NCI-H146 treated with DMSO at 0.1 percent for 48 hours (cell line): ENCODE data around the gene ALPP.
"Not testable (repeated sequence)": the region's sequence is repeated elsewhere in the genome, so short reads cannot be mapped to it uniquely, and the experiment has no call there.

Experiments used
- DNase-seq: peaks from one replicate; lab custom pipeline; 2025; ENCODE audit not compliant: unreplicated experiment; lab: John Stamatoyannopoulos, UW

ALPP gene

DNA sequence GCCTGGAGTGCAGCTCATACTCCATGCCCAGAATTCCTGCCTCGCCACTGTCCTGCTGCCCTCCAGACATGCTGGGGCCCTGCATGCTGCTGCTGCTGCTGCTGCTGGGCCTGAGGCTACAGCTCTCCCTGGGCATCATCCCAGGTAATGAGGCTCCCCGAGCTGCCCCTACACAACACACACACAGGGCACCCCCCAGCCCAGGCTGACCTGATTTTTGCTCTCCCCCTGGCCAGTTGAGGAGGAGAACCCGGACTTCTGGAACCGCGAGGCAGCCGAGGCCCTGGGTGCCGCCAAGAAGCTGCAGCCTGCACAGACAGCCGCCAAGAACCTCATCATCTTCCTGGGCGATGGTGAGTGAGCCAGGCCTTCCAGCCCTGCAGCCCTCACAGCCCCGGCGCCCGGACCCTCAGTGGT, at the start of gene ALPP:
TSS of gene ALPP (plus strand) at position 17 of the 417 bp plus-strand sequence. CDS start at position 69, 52 bp downstream.
- DNase-seq = not testable (repeated sequence)

GRCh38 chr2:232329716-232330067, 48.9 kb upstream of the ALPP start:
- DNase-seq = no peak

DNA sequence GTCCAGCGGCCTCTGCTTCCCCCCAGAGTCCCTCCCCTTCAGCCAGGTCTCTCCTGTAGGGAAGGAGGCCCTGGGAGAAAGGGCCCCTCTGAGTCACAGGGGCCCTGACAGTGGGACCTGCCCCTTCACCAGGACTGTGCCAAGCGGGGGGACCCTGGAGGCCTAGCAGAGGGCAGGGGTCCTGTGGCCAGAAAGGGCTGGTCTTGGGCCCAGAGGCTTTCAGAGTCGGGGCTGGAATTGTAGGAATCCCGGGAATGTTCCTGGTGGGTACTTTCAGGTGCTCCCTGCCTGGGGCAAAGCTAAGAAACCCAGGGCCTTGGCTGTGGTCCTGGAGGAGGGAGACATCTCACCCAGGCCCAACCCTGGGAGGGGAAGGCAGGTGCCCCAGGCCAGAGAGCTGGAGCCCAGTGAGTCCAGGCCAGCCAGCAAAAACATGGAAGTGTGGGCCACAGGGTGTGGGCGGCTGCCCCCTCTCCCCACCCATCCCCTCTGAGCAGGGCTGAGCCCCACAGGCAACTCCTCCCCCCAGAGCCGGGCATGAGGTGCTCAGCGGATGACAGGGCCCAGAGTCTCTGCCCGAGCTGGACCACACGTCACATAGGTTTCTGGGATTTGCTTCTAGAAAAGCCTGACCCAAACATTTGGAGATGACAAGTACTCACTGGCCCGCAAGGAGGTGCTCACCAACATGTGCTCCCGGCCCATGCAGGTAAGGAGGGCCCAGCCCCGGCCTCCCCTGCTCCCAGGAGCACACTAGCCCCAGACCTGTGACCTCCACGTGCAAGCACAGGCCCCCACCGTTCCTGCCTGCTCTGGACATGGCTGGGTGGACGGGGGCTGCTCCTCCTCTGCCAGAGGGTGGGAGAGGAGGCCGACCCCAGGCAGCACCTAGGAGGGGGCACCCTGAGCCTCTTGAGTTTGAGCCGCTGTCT, 48.2 kb upstream of the ALPP start:
- DNase-seq = no peak

DNA sequence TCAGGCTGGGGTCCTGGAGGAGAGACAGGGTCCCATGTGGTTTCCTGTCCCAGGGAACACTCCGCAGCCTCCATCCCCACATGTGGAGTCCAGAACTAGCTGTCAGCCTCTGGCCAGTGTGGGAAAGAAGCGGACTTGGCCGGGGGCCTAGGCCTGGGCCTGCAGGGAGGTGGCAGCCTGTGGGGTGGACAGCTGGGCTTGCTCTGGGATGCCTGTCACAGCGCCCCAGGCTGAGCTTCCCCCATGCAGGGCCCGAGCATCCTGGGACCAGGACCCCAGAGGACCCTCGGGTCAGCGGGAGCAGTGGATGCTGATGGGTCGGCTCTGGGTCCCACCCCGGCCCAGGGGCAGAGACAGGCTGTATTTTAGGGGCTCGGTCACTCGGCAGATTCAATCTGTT, 47.5 kb upstream of the ALPP start:
- not testable (repeated sequence) for DNase-seq

GRCh38 chr2:232331641-232332040, 46.9 kb upstream of the ALPP start:
- DNase-seq = not testable (repeated sequence)

- DNase-seq = not testable (repeated sequence)
Measured at GRCh38 chr2:232332244-232332939, 46.2 kb upstream of the ALPP start.

- DNase-seq = no peak
Measured at GRCh38 chr2:232332940-232333259, 45.7 kb upstream of the ALPP start.

DNA sequence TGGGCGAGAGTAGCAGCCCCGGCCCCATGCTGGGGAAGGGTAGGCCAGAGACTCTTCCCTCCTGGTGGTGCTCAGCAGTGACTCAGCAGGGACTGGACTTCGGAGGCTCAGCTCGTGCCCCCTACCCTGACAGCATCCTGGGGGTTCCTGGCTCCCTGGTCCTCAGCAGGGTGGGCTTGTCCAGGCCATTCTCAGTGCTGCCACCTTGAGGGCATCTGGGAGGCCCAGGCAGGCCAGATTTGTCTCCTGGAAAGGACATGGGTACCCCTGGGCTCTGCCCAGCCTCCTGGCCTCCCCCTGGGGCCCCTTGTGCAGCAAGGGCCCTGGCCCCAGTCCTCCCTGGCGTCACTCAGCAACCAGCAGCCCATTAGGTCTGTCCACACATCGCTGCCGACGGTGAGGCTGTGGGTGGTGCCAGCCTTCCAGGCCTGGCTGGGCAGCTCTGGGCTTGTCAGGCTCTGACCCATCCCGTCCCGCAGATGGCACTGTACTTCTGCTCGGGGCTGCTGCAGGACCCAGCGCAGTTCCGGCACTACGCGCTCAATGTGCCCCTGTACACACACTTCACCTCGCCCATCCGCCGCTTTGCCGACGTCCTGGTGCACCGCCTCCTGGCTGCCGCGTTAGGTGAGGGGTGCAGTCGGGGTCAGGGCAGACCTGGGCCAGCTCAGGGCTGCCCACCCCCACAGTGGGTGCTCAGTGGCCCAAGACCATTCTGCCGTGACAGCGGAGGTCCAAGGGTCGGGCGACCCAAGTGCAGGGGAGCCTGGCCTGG, 45.0 kb upstream of the ALPP start:
- DNase-seq = no peak

- not testable (repeated sequence) for DNase-seq
Measured at GRCh38 chr2:232334136-232334884, 44.2 kb upstream of the ALPP start.

GRCh38 chr2:232334885-232335205, 43.7 kb upstream of the ALPP start:
- DNase-seq = not testable (repeated sequence)

DNA sequence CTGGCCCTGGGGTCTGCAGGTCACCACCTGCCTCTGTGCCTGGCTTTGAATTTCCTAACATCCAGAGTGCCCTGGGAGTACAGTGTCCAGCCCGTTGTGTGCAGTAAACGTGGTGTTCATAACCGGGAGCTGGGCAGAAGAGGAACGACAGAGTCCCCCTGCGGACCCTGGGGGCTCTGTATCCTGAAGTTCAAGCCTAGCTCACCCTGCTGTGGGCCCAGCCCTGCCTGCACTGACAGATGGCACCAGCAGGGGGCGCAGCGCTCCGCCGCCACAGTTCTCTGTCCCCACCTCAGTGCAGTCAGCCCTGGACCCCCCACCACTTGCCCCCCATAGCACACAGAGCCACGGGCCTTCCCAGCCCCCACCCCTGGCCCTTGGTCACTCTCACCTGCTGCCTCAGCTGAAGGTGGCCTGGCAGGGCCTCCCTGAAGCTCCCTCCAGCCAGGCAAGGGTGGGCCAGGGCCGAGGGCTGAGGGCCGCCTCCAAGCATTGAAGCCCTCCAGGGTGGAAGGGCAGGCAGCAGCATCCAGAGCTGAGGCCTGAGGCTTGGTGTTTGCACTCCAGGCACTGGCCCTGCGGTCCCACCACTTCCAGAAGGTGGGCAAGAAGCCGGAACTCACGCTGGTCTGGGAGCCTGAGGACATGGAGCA, 43.2 kb upstream of the ALPP start:
- not testable (repeated sequence) for DNase-seq

DNA sequence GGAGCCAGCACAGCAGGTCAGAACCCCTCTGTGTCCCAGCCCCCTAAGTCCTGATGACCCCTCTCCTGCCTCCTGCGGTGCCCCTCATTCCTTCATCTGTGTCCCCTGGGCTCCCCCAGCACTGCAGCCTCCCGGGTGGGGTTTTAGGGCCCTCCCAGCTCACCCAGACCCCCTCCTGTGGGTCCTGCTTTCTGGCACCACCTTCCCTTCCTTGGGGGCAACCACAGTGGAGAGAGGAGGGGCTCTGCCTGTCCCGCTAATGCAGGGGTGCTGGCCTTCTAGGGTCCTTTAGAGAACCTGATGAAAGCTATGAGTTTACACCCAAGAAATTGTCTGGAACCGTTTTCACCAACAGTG, 42.7 kb upstream of the ALPP start:
- no peak for DNase-seq

- DNase-seq = no peak
Measured at GRCh38 chr2:232336241-232336736, 42.3 kb upstream of the ALPP start.

DNA sequence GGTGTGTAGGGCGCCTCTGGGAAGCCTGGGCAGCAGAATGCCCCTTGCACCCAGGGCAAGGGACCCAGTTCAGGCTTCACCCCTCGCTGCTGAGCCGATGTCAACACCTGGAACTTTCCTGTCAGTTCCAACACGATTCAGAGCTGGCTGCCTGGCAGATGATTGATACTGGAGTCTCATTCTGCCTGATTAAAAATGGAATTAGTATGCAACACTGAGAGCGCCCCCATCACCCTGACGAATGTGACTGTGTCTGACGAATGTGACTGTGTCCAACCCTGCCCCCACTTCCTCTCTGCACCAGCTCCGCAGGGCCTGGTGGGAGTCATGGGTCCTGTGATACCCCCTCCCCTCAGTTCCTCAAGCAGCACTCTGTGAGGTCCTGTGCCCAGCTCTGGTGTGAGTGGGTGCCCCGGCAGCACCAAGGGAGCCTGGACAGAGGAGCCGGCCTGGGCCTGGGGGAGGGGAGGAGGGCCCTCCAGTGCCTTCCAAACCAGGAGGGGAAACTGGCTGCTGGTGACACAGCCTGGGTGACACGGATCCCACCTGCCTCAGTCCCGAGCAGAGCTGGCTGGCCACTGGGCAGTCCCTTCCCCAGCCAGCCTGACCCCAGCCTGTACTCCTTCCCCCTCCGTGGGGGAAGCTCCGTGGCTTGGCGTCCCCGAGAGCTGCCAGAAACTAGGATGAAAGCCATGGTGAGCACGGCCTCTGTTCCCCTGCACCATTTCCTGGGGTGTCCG, 41.4 kb upstream of the ALPP start:
- no peak for DNase-seq

GRCh38 chr2:232338094-232338758, 40.3 kb upstream of the ALPP start:
- not testable (repeated sequence) for DNase-seq

DNA sequence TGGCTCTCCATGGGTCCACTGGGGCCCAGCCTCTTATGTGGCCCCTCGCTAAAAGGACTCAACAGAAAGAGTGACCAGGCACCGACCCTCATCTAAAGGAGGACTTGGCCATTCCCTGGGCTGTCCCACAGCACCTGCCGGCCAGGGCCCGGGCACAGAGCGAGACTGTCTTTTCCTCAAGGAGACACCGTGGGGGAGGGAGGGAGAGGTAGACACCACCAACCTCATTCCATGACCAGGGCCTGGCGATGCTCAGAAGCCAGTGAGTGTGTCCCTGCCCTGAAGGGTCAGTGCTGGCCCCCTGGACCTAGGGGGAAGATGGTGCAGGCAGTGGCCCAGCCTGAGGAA, 39.8 kb upstream of the ALPP start:
- DNase-seq = no peak

DNA sequence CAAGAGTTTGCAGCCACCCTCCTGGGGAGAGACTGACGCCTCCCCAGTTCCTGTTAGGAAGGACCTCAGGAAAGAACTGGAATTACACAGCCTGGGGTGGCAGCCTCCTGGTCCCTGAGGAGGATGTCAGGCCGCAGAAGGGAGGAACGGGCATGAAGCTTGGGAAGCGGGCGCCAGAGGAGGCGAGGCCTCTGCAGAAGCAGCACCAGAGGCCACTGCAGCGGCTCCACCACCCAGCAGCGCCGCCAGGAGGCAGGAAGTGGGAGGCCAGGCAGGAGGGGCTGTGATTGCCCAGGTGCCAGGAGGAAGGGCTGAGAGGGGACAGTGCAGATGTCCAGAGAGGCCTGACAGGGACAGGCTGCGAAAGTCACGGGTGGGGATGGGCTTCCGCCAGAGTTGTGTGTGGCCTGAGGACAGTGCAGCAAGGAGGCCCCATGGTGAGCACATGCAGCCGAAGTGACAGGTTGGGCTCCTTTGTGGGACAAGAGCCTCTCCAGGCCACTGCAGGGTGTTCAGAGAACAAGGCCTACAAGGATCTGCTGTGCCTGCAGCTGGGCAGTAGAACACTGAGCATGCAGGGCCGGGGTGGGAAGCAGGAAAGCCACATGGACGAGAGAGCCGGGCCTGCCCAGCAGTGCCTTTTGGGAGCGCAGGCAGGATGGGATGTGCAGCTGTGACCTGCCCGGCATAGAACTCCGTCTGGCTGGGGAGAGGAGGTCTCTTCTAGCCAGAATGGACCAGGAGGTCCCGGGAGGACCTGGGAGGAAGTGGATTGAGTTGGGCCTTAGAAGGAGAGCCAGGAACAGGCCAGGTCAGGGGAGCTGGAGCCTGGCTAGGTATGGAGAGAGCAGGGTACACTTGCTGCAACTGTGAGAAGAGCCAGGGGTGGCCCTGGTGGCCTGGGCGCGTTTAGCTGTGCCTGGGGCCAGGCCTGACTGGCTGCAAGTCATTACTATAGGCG, 39.1 kb upstream of the ALPP start:
- DNase-seq = no peak
